Stimulated activated CD4-positive, alpha-beta T cell treated with anti-CD3 and anti-CD28 coated beads, TNF-alpha, amount 100 ng/mL, for 48 hours (primary cell): ENCODE data around the gene ZNF615.
"Not testable (repeated sequence)": the region's sequence is repeated elsewhere in the genome, so short reads cannot be mapped to it uniquely, and the experiment has no call there.

Experiments used
- DNase-seq, 3 donors: peaks; one replicate each; pipeline ENCODE4 v3.0.0-alpha.2; 2020; ENCODE audit warnings: low read depth in 3 of 3

The ZNF615 gene

DNA sequence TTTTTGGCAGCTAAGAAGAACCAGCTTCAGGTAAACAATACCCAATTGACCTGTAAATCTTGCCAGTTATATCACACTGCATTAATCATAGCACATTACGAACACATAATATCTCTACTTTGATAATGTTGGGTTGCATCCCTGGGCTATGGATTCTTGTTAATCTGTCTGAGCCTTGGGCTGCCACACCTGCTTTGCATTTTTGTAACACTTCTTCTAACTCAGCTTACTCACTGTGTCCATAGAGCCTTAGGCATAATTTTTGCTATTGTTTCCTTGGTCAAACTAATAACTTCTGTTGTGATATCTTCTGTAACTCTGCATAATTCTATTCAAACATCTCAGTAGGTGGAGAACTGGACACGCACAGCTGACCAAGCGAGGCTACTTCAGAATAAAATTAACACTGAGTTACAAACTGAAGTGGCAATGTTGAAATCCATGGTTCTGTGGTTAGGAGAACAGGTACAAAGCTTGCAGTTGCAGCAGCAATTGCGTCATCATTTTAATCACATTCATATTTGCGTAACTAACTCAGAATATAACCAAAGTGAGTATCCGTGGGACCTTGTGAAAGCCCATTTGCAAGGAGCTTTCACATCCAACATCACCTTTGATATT, 27.8 kb downstream of the ZNF615 start:
- DNase-seq, result no peak

DNA sequence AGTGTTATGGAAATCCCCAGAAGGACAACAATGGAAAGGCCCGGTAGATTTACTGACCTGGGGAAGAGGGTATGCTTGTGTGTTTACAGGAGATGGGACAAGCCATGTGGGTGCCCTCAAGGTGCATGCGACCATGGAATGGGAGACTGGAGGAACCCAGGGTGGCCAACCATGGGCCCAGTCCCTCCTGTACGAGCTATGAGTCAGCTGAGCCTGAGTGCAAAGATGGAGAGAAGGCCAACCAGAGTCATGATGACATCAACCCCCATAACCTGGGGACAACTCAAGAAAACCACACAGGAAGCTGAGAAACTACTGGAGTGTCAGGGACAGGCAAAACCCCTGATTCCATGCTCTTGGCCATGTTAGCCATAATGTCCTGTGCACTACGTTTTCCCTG, 29.1 kb downstream of the ZNF615 start:
- DNase-seq, result no peak

DNA sequence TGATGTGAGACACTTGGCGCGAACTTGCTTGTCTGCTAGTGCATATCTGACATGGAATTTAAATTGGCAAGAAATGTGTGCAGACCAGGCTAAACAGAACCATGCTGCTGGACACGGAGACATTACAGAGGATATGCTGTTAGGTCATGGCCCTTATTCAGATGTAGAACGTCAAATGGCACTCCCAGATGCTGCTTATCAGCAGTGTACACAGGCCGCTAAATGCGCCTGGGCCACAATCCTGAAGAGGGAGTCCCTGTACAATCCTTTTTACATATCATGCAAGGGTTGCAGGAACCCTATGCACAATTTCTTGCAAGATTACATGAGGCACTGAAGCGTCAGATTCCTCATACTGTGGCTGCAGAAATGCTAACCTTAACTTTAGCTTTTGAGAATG, 30.7 kb downstream of the ZNF615 start:
- DNase-seq, result no peak

DNA sequence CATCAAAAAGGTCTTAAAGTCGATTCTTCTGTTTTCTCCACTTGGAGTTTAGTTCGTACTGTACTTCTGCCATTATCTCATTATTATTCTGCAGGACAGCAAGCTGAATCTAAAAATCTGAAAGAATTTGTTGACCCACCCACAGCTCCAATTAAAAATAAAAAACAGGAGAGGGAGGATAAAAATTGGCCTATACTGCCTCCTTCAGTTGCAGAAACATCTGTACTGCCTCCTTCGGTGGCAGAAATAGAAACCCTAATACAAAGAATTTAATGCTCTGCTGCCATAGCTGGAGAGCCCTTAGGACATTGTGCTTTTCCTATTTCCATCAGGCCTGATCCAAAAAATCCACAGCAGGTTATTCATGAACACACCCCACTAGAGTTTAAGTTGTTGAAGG, 31.2 kb downstream of the ZNF615 start:
- no peak for DNase-seq

DNA sequence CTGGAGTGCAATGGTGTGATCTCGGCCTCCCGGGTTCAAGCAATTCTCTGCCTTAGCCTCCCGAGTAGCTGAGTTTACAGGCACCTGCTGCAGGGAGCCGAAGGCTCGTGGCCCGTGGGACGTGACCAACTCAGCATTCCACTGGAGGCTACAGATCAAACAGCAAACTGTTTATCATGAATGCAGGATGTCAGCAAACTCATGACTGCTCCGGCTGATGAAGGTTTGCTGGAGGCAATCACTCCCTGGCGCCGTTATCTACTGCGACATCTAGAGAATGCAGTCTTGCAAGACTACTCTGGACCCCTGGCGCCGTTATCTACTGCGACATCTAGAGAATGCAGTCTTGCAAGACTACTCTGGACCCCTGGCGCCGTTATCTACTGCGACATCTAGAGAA, 32.2 kb downstream of the ZNF615 start:
- not testable (repeated sequence) for DNase-seq

DNA sequence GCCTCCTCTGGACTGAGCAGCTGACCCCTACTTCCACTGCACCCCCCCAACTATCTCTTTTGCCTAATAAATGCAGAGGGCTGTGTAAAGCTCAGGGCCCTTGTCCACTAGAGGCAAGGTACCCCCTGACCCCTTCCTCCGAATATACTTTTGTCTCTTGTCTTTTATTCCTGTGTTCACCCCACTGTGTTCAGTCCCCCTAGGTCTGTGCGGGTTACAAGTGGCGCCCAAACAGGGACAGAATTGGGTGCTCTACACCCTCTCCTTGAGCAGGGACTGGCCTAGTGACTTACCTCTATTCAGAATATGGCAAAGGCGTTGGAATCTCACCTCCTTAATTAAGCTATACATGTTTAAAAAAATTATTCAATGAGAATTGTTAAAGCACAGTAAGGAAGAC, 36.4 kb downstream of the ZNF615 start:
- no peak for DNase-seq

DNA sequence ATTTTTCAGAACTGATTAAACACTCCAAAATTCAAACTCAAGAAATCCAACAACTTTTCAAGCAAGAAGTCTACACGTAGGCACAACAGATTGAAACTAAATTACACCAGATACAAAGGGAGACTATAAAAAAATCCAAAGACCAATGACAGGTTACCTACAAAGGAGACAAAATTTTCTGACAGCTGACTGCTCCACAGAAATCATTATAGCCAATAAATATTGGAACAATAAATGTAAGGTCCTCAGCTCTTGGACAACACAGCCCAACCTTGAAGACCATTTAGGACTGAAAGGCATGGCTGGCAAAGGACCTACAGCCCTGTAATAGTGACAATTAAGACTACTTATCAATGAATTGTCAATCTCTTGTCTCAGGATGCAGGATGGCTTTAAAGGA, 37.3 kb downstream of the ZNF615 start:
- DNase-seq, result no peak

DNA sequence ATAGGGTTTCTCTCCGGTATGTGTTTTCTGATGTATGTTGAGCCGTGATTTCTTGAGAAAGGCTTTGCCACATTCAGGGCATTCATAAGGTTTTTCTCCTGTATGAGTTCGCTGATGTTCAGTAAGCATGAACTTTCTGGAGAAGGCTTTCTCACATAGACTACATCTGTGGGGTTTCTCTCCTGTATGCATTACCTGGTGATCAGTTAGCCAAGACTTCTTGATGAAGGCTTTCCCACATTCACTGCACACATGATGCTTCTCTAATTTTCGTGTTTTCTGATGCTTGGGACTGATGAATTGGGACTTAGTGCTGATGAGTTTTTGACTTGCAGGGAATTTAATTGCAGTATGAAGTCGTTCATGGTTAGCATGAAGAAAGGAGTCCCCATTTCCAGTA, 42.4 kb downstream of the ZNF615 start:
- no peak for DNase-seq

DNA sequence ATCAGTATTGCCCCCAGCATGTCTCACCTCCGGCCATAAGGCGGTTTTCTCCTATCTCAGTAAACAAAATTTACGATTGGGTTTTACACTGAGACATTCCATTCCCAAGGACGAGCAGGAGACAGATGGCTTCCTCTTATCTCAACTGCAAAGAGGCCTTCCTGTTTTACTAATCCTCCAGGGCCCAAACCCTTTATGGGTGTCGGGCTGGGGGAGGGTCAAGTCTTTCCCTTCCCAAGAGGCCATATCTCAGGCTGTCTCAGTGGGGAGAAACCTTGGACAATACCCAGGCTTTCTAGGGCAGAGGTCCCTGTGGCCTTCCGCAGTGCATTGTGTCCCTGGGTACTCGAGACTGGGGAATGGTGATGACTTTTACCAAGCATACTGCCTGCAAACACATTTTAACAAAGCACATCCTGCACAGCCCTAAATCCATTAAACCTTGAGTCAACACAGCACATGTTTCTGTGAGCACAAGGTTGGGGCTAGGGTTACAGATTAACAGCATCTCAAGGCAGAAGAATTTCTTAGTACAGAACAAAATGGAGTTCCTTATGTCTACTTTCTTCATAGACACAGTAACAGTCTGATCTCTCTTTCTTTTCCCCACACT, 47.3 kb downstream of the ZNF615 start:
- not testable (repeated sequence) for DNase-seq

DNA sequence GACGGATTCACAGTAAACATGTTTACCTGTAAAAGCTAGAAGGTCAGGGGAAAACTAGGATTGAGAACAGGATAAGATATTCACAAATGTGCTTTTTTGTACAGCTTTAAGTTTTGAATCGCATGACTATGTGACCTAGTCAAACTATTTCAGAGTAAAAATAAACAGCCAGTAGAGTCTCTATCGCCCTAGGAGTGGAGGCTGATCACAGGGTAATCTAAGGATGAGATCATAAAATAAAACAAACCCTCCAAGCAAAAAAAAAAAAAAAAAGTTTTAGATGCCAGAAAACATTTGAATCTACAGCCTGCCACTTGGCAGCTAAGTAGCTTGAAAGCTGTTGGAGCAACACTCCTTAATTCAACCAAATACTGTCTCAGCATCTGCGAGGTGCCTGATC, 48.2 kb downstream of the ZNF615 start:
- no peak for DNase-seq

DNA sequence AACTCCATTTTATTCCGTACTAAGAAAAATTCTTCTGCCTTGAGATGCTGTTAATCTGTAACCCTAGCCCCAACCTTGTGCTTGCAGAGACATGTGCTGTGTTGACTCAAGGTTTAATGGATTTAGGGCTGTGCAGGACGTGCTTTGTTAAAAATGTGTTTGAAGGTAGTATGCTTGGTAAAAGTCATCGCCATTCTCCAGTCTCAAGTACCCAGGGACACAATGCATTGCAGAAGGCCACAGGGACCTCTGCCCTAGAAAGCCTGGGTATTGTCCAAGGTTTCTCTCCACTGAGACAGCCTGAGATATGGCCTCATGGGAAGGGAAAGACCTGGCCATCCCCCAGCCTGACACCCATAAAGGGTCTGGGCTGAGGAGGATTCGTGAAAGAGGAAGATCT, 50.2 kb downstream of the ZNF615 start:
- not testable (repeated sequence) for DNase-seq

DNA sequence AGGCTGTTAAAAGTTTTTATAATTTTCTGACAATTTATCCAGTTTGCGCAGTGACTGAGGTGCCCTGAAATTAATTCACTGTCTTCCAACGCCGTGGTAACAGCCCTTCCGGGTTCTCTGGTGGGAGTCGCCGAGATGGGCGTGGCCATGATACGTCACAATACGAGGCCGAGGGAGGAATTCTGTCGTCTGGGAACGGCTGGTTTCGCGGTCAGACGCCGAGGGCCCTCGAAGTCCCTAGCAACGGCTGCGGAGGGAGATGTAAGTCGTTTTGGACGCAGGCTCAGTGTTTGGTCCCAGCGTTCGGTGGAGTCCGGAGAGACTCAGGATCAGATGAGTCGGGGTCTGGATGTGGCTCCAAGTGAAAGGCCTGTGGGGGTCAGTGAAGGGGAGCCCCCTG, 59.0 kb downstream of the ZNF615 start:
- DNase-seq, result no peak

DNA sequence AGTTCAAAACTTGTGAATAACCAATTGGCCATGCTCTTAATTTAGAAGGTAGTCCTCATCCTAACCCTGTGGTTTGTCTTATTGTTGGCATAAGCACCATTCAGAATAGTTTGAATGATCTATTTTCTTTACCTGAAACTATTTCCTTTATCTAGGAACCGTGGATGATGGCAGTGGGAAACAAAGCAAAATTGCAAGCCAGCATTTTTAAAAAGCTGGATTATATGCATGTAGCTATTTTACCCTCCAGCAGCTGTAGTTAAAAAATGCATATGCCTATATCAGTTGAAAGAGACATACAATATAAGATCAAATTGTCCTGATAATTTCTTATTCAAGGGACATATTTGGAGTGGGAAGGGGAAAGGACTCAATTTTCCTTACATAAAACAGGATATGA, 61.4 kb downstream of the ZNF615 start:
- DNase-seq, result no peak

DNA sequence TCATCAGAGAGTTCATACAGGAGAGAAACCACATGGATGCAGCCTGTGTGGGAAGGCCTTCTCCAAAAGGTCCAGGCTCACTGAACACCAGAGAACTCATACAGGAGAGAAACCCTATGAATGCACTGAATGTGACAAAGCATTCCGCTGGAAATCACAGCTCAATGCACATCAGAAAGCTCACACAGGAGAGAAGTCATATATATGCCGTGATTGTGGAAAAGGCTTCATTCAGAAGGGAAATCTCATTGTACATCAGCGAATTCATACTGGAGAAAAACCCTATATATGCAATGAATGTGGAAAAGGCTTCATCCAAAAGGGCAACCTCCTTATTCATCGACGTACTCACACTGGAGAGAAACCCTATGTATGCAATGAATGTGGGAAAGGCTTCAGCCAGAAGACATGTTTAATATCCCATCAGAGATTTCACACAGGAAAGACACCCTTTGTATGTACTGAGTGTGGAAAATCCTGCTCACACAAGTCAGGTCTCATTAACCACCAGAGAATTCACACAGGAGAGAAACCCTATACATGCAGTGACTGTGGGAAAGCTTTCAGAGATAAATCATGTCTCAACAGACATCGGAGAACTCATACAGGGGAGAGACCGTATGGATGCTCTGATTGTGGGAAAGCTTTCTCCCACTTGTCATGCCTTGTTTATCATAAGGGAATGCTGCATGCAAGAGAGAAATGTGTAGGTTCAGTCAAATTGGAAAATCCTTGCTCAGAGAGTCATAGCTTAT, 63.0 kb downstream of the ZNF615 start:
- DNase-seq, result no peak
